ENCODE data around the gene PRPF40A. TPM values are rescaled to one million over a fixed set of nuclear protein-coding genes. Genes with fewer than 3 reads are reported as not detected.

Gene PRPF40A
- total RNA-seq, 2 donors from 2014 or later, result 82.6 to 97.9 TPM

- Histone ChIP-seq H3K4me1 (replicated peaks) (no peaks in the 10 kb centered on the region), H3K9me3 (no peaks in the 10 kb centered on the region), H3K27ac (no peak overlapping the region), H3K4me3 (no peak overlapping the region), H3K27me3 (replicated peaks; ENCODE audit: insufficient read depth) (no peaks in the 10 kb centered on the region), H3K36me3 (no peaks in the 10 kb centered on the region)
- no peak for DNase-seq (ENCODE audit: low spot score)
- intact Hi-C loops (cut with DNase I), result no loop called here
- WGBS, result 89% methylated on average over 4 of the region's 4 CpGs
- no peak for TF ChIP-seq POLR2AphosphoS5 (IDR thresholded peaks at IDR 0.05)
- no peak for TF ChIP-seq CTCF (IDR thresholded peaks at IDR 0.05)
- TF ChIP-seq POLR2A (IDR thresholded peaks at IDR 0.05), result no peak
Observed at GRCh38 chr2:152693033-152693432, 24.2 kb downstream of the PRPF40A start.

DNA sequence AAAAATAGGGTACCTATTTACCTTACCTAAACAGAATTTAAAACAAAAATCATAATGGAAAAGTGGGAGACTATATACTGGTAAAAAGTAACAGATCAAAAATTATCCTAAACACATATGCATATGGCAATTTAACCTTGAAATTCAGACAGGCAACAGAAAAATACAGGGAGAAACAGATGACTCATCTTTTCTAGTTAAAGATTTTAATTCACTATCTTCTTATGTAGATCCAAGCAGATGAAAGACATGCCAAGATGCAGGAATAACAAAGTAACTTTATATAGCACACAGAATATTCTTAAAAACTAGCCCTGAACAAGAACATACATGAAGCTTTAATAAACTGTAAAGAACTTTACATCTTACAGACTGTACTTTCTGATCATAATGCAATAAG is 30.9 kb downstream of the PRPF40A start:
- intact Hi-C loops (cut with DNase I), result no loop called here
- H3K4me3 ChIP-seq, result no peak overlapping the region
- H3K27ac ChIP-seq, result no peak overlapping the region
- no peaks in the 10 kb centered on the region for H3K9me3 ChIP-seq
- no peaks in the 10 kb centered on the region for H3K27me3 ChIP-seq (replicated peaks; ENCODE audit: insufficient read depth)
- peaks cover 4% of the 10 kb centered on the region for H3K4me1 ChIP-seq (replicated peaks)
- TF ChIP-seq CTCF (IDR thresholded peaks at IDR 0.05), result no peak
- no peak for TF ChIP-seq POLR2A (IDR thresholded peaks at IDR 0.05)
- no peak for DNase-seq (ENCODE audit: low spot score)
- H3K36me3 ChIP-seq, result no peaks in the 10 kb centered on the region

DNA sequence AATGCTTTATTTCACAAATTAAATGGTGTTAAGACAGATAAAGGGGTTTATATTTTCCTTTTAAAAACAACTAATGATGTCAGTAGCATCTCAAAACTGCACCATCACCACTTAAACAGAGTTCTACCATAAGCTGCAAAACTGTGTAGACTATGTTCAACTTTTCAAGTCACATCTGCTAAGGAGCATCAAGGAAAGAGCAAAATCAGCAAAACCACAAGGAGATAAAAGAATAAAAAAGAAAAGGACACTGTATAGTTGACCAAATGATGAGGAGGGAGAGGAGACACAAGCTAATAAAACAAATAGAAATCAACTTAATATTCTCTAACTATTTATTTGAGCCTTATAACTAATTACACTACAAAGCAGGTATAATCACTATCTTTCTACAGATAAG is 33.9 kb downstream of the PRPF40A start:
- H3K36me3 ChIP-seq, result no peaks in the 10 kb centered on the region
- TF ChIP-seq POLR2A (IDR thresholded peaks at IDR 0.05) (no peak), POLR2AphosphoS5 (IDR thresholded peaks at IDR 0.05) (no peak), CTCF (IDR thresholded peaks at IDR 0.05) (no peak)
- H3K4me1 ChIP-seq (replicated peaks), result peaks cover 4% of the 10 kb centered on the region
- no peak overlapping the region for H3K4me3 ChIP-seq
- no peak for DNase-seq (ENCODE audit: low spot score)
- no peaks in the 10 kb centered on the region for H3K9me3 ChIP-seq
- intact Hi-C loops (cut with DNase I), result no loop called here
- H3K27ac ChIP-seq, result no peak overlapping the region
- no peaks in the 10 kb centered on the region for H3K27me3 ChIP-seq (replicated peaks; ENCODE audit: insufficient read depth)

GRCh38 chr2:152682663-152683062 is 34.6 kb downstream of the PRPF40A start:
- Histone ChIP-seq H3K36me3 (no peaks in the 10 kb centered on the region), H3K27me3 (replicated peaks; ENCODE audit: insufficient read depth) (no peaks in the 10 kb centered on the region), H3K4me1 (replicated peaks) (peaks cover 4% of the 10 kb centered on the region), H3K9me3 (no peaks in the 10 kb centered on the region), H3K27ac (no peak overlapping the region), H3K4me3 (no peak overlapping the region)
- intact Hi-C loops (cut with DNase I), result no loop called here
- no peak for DNase-seq (ENCODE audit: low spot score)
- WGBS, result 92% methylated on average over 9 of the region's 9 CpGs
- TF ChIP-seq CTCF (IDR thresholded peaks at IDR 0.05), result no peak
- TF ChIP-seq POLR2A (IDR thresholded peaks at IDR 0.05), result no peak

GRCh38 chr2:152678808-152679207 is 38.5 kb downstream of the PRPF40A start:
- TF ChIP-seq POLR2AphosphoS5 (IDR thresholded peaks at IDR 0.05) (no peak), CTCF (IDR thresholded peaks at IDR 0.05) (no peak), POLR2A (IDR thresholded peaks at IDR 0.05) (no peak)
- Histone ChIP-seq H3K36me3 (peaks cover 0 to 2% of the 10 kb centered on the region in 2 donors), H3K4me3 (no peak overlapping the region), H3K27me3 (replicated peaks; ENCODE audit: insufficient read depth) (no peaks in the 10 kb centered on the region), H3K27ac (no peak overlapping the region), H3K4me1 (replicated peaks) (peaks cover 3% of the 10 kb centered on the region), H3K9me3 (no peaks in the 10 kb centered on the region)
- intact Hi-C loops (cut with DNase I), result no loop called here
- 76% methylated on average over 2 of the region's 2 CpGs for whole genome bisulfite sequencing
- no peak for DNase-seq (ENCODE audit: low spot score)
